B cell (primary cell): Measurements from ENCODE around the gene CIAO2A. TPM values are rescaled to one million over a fixed set of nuclear protein-coding genes. Genes with fewer than 3 reads are reported as not detected.

Experiments
- ATAC-seq: fragments of 200-7000 bp; cut with Tn5 transposase; one replicate; pipeline ENCODE4 v1.10.0; 2021; ENCODE audit warnings: low read depth, mild to moderate bottlenecking, moderate number of reproducible peaks, moderate library complexity
- CTCF ChIA-PET: fragments of 350-600 bp; sonication (Branson Sonifier 250); formaldehyde crosslinking; loops from one replicate; lab custom pipeline; 2021; ENCODE audit warnings: antibody characterized with exemption, inconsistent platforms; lab: Charles Lee
- POLR2A ChIA-PET: fragments of 350-600 bp; sonication (Branson Sonifier 250); formaldehyde crosslinking; loops from one replicate; lab custom pipeline; 2021; ENCODE audit warnings: antibody characterized with exemption; lab: Charles Lee
- DNase-seq: peaks from one replicate; pipeline ENCODE4 v3.0.0; 2013
- H2AFZ ChIP-seq: 2 replicates; pipeline ENCODE4 v1.6.1; 2012; ENCODE audit warnings: mild to moderate bottlenecking, low read depth, low read length; ENCODE audit not compliant: insufficient read depth, poor library complexity, severe bottlenecking
- H3K27ac ChIP-seq, 2 donors: 1 replicate in 1 of 2; 2 replicates in 1 of 2; pipeline ENCODE4 v1.5.1; 2012 to 2013; ENCODE audit warnings: low read length in 2 of 2, mild to moderate bottlenecking in 2 of 2, moderate library complexity in 1 of 2
- H3K27me3 ChIP-seq, 4 experiments: fragments of 200-600 bp in 1 of 4; sonication (generic) in 1 of 4; replicated peaks in 1 of 4; 1 replicate in 2 of 4; 2 replicates in 2 of 4; pipeline versions ENCODE4 v1.6.1 to v1.7.0; 2013 to 2016; ENCODE audit warnings: low read length in 3 of 4, mild to moderate bottlenecking in 2 of 4, mixed read lengths in 1 of 4, moderate library complexity in 1 of 4; ENCODE audit not compliant: insufficient read depth in 4 of 4, control insufficient read depth in 3 of 4; ENCODE audit errors: control extremely low read depth in 1 of 4
- H3K36me3 ChIP-seq, 2 experiments: replicated peaks in 1 of 2; 1 replicate in 1 of 2; 2 replicates in 1 of 2; pipeline versions ENCODE4 v1.6.1 to v1.7.1; 2013; ENCODE audit warnings: low read length in 1 of 2; ENCODE audit not compliant: insufficient read depth in 2 of 2, control insufficient read depth in 1 of 2; ENCODE audit errors: control extremely low read depth in 1 of 2, extremely low read depth in 1 of 2
- H3K4me1 ChIP-seq, 2 donors: fragments of 200-600 bp in 1 of 2; sonication (generic) in 1 of 2; 1 replicate in 1 of 2; 2 replicates in 1 of 2; pipeline versions ENCODE4 v1.5.1 to v1.6.1; 2013 to 2017; ENCODE audit warnings: low read length in 2 of 2; ENCODE audit not compliant: control insufficient read depth in 2 of 2, insufficient read depth in 2 of 2
- H3K4me2 ChIP-seq: replicated peaks from 2 replicates; pipeline ENCODE3; 2012; ENCODE audit warnings: mild to moderate bottlenecking, low read depth, low read length; ENCODE audit not compliant: poor library complexity, severe bottlenecking
- H3K4me3 ChIP-seq, 5 experiments: fragments of 200-600 bp in 1 of 5; sonication (generic) in 1 of 5; 1 replicate in 3 of 5; 2 replicates in 2 of 5; pipeline versions ENCODE4 v1.5.1 to v1.7.0; 2011 to 2016; ENCODE audit warnings: low read length in 4 of 5, mild to moderate bottlenecking in 4 of 5, low read depth in 2 of 5, control low read depth in 1 of 5, moderate library complexity in 1 of 5; ENCODE audit not compliant: insufficient read depth in 1 of 5; ENCODE audit errors: control extremely low read depth in 1 of 5, extremely low read depth in 1 of 5
- H3K79me2 ChIP-seq: fragments of 200-600 bp; sonication (generic); one replicate; pipeline ENCODE4 v1.6.0; 2016; ENCODE audit warnings: low read length; ENCODE audit not compliant: control insufficient read depth, insufficient read depth
- H3K9ac ChIP-seq: fragments of 200-600 bp; sonication (generic); 2 replicates; pipeline ENCODE4 v1.6.1; 2017; ENCODE audit warnings: mild to moderate bottlenecking, low read length, moderate library complexity
- H3K9me3 ChIP-seq, 3 donors: one replicate each; pipeline versions ENCODE4 v1.6.1 to v1.7.1; 2013; ENCODE audit warnings: low read length in 2 of 3; ENCODE audit not compliant: control insufficient read depth in 2 of 3, insufficient read depth in 1 of 3; ENCODE audit errors: control extremely low read depth in 1 of 3
- H4K20me1 ChIP-seq: 2 replicates; pipeline ENCODE4 v1.6.0; 2012; ENCODE audit warnings: mild to moderate bottlenecking, low read length; ENCODE audit not compliant: insufficient read depth, control insufficient read depth, poor library complexity, severe bottlenecking
- H3K27ac Mint-ChIP-seq: one replicate; pipeline ENCODE4 v1.8.0; 2021; ENCODE audit warnings: mixed read lengths
- H3K27me3 Mint-ChIP-seq: one replicate; pipeline ENCODE4 v1.8.0; 2021; ENCODE audit warnings: mixed read lengths
- H3K4me1 Mint-ChIP-seq: one replicate; pipeline ENCODE4 v1.8.0; 2021; ENCODE audit warnings: mixed read lengths
- H3K4me3 Mint-ChIP-seq: one replicate; pipeline ENCODE4 v1.8.0; 2021; ENCODE audit warnings: mixed read lengths
- H3K9me3 Mint-ChIP-seq: one replicate; pipeline ENCODE4 v1.8.0; 2022; ENCODE audit warnings: mixed read lengths; ENCODE audit not compliant: insufficient read depth
- EZH2 ChIP-seq: IDR thresholded peaks from 2 replicates; pipeline ENCODE4 v1.6.1; 2012; ENCODE audit warnings: borderline replicate concordance, low read depth, mild to moderate bottlenecking, moderate library complexity, low read length; ENCODE audit not compliant: insufficient read depth, poor library complexity, severe bottlenecking
- WGBS: methylation state at CpG from one replicate; pipeline ENCODE4 v1.1.5; 2013; ENCODE audit warnings: missing lambda C conversion rate; ENCODE audit not compliant: insufficient coverage; 5-methylcytosine and 5-hydroxymethylcytosine counted together
- intact Hi-C: fragments of 100-400 bp; cut with micrococcal nuclease; formaldehyde crosslinking; loops from one replicate; pipeline ENCODE4 v1.10.0; 2022
- polyA plus RNA-seq: library from polyadenylated mRNA; depleted of rRNA; stranded (reverse); fragments of >200 nt; gene quantifications from 2 replicates; pipeline ENCODE4 v1.2.3, GENCODE V29; 2012
- total RNA-seq, 2 donors: library from RNA; stranded (reverse); fragments of 120-200 nt in 1 of 2; gene quantifications; 1 replicate in 1 of 2; 2 replicates in 1 of 2; pipeline versions ENCODE4 v1.2.3 to v1.2.4, GENCODE V29; 2013 to 2022
- TF ChIP-seq, protein P1 (sequence below): fragments of 200-600 bp; IDR thresholded peaks from one replicate; pipeline ENCODE4 v1.8.0; 2022; ENCODE audit warnings: antibody characterized with exemption, mild to moderate bottlenecking

The CIAO2A gene
- total and polyA plus RNA-seq, 2 donors (not counting 1 experiment from before 2014, with no cell fraction given) = 68.2 to 71.5 TPM

DNA sequence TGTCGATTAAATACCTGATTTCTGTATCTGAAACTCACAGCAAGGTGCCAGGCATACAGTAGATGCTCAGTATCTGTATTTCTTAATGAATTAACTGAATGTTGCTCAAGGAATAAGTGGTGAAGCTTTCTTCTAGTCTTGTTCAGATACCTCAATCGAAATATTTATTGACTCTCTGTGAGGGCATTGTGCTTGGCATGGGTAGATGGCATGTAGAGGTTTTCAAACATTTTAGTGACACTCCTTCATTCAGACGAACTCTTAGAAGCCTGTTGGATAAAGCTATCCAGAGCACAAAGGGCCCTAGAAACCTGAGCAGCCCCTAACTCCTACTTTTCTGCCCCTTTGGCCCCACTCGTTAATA lies 1.8 kb upstream of the CIAO2A start:
- Mint-ChIP-seq H3K27me3 (no peaks in the 10 kb centered on the region), H3K27ac (peak overlapping the region; percentile 98), H3K9me3 (no peaks in the 10 kb centered on the region), H3K4me1 (peaks cover 78% of the 10 kb centered on the region), H3K4me3 (peak overlapping the region; percentile 97)
- H3K27ac ChIP-seq = peak overlapping the region; percentile 58 to 95
- peak overlapping the region; percentile 90 for H2AFZ ChIP-seq
- intact Hi-C loops = loop anchor here (1.0 to 10.0 kb wide), 4 partner anchors 85 to 821 kb away; partner anchors contain the start of genes APH1B, CSNK1G1 and TRIP4
- no peak for TF ChIP-seq EZH2
- TF ChIP-seq, protein P1, sequence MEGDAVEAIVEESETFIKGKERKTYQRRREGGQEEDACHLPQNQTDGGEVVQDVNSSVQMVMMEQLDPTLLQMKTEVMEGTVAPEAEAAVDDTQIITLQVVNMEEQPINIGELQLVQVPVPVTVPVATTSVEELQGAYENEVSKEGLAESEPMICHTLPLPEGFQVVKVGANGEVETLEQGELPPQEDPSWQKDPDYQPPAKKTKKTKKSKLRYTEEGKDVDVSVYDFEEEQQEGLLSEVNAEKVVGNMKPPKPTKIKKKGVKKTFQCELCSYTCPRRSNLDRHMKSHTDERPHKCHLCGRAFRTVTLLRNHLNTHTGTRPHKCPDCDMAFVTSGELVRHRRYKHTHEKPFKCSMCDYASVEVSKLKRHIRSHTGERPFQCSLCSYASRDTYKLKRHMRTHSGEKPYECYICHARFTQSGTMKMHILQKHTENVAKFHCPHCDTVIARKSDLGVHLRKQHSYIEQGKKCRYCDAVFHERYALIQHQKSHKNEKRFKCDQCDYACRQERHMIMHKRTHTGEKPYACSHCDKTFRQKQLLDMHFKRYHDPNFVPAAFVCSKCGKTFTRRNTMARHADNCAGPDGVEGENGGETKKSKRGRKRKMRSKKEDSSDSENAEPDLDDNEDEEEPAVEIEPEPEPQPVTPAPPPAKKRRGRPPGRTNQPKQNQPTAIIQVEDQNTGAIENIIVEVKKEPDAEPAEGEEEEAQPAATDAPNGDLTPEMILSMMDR = no peak
- H3K79me2 ChIP-seq = peaks cover 99% of the 10 kb centered on the region
- peak overlapping the region; percentile 37 for H3K9ac ChIP-seq
- H3K9me3 ChIP-seq = no peaks in the 10 kb centered on the region
- 33% methylated on average over 3 of the region's 4 CpGs for WGBS
- ATAC-seq (no peak), DNase-seq (no peak)
- no peaks in the 10 kb centered on the region for H3K36me3 ChIP-seq
- ChIA-PET CTCF (interaction anchor here (1.0 to 4.6 kb wide), 4 partner anchors 29 to 343 kb away, joined by 3 to 33 read pairs (median 5); no protein-coding TSS in a partner anchor), POLR2A (interaction anchor here (0.8 to 1.6 kb wide), 6 partner anchors 28 to 559 kb away, joined by 3 to 10 read pairs (median 3); partner anchors contain the start of genes PPIB and SNX22)
- peaks cover 31% of the 10 kb centered on the region for H4K20me1 ChIP-seq
- no peaks in the 10 kb centered on the region for H3K27me3 ChIP-seq
- peak overlapping the region in 4 of 5 experiments; percentile 28 to 90 (median 82) for H3K4me3 ChIP-seq
- H3K4me1 ChIP-seq = peaks cover 71 to 73% of the 10 kb centered on the region in 2 donors
- H3K4me2 ChIP-seq = peak overlapping the region; percentile 93
